GM20431 (cell line): Measurements from ENCODE around the gene CABP5.

Experiments used
- in situ Hi-C: fragments of 300-500 bp; cut with MseI, MboI; formaldehyde crosslinking; loops from one replicate; pipeline ENCODE4 v1.15.0; 2020; ENCODE audit warnings: low sequenced_read_pairs; ENCODE audit not compliant: unreplicated experiment

Gene CABP5

DNA sequence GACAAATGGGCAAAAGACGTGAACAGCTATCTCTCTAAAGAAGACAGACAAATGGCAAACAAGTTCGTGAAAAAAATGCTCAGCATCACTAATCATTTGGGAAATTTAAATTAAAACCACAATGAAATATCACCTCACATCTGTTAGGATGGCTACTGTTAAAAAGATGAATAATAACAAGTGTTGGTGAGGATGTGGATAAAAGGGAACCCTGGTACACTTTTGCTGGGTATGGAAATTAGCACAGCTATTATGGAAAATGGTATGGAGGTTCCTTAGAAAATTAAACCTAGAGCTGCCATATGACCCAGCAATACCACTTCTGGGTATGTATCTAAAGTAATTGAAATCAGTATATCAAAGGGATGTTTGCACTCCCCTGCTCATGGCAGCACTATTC is 7.1 kb downstream of the CABP5 start:
- in situ Hi-C loops, result no loop called here

DNA sequence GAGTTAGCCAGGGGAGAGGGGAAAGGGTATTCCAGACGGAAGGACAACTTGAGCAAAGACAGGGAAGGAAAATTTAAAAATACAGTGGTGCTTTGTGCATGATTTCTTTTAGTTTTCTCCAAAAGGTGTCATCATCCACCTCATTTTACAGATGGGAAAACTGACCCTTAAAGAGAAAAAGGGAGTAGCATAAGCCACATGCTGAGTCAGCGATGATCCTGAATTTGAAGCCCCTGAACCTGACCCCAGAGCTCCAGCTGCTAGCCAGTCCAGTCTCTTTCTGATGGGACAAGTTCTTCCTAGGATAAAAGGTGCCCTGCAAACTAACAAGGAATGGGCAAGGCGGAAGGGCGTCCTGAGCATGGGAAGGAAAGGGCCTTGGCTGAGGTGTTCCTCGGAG is 10.3 kb downstream of the CABP5 start:
- in situ Hi-C loops, result no loop called here

DNA sequence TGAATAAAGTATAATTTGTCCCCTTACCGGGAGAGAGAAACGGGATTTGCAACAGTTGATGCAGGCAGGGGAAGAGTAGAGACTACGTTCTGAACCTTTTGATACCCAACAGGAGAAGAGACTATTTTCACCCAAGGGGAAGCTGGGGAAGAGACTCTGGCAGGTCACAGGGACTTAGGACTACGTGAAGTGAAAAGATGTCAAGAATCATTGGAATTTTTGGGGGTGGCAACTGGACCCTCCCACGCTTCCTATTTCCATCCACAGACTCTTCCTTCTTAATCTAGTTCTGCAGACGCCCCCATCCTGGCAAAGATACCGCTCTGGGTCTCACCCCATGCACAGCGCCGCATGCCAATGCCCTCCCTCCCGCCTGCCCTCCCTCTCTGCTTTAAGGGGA is 13.8 kb downstream of the CABP5 start:
- in situ Hi-C loops, result no loop called here

DNA sequence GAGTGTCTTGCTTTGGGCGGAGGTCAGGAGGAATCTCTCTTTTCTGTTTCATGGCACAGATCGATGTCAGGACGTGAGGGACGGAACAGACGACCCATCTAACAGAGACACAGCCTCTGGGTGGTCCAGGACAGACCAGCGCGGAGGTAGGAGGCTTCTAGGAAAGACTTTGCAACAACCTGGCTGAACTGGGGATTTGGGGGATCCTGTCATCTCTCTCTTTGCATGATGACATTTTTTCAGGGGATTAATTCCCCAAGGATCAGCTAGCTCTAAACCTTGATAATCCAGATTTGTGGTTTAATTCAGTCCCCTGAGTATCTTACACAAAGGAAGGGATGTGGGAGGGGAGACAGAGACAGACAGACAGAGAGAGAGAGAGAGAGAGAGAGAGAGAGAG is 14.4 kb downstream of the CABP5 start:
- in situ Hi-C loops, result no loop called here

DNA sequence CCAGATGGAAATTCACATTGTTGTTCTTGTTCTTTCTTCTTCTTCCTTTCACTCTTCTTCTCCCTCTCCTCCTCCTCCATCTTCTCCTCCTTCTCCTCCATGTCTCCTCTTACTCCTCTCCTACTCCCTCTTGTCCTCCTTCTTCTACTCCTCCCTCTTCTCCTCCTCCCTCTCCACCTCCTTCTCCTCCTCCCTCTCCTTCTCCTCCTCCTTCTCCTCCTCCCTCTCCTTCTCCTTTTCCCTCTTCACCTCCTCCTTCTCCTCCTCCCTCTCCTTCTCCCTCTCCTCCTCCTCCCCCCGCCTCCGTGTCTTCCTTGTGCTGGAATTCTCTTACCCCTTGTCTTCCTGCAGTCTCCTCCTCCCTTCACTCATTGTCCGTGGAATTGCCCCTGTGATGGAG is 18.4 kb downstream of the CABP5 start:
- in situ Hi-C loops, result no loop called here

DNA sequence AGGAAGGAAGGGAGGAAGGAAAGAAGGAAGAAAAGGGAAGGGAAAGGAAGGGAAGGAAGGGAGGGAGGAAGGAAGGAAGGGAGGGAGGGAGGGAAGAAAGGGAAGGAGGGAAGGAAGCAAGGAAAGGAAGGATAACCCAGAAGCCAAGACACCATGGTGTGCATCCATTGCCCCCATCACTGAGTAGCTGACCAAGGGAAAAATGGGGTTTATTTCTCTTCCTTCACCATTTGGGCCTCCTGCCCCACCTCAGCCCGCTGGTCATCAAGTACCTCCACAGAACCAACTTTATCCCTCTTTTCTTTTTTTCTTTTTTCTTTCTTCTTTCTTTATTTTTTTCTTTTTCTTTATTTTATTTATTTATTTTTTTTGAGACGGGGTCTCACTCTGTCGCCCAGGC is 20.4 kb downstream of the CABP5 start:
- in situ Hi-C loops, result no loop called here

DNA sequence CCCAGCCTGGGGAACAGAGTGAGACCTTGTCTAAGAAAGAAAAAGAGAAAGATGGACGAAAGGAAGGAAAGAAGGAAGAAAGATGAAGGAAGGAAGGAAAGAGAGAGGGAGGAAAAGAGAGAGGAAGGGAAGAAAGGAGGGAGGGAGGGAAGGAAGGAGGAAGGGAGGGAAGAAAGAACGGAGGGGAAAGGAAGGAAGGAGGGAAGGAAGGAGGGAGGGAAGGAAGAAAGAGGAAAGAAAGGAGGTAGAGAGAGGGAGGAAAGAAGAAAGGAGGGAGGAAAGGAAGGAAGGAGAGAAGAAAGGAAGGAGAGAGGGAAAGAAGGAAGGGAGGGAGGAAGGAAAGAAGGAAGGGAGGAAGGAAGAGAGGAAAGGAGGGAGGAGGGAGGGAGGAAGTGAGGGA is 20.9 kb downstream of the CABP5 start:
- in situ Hi-C loops, result no loop called here

DNA sequence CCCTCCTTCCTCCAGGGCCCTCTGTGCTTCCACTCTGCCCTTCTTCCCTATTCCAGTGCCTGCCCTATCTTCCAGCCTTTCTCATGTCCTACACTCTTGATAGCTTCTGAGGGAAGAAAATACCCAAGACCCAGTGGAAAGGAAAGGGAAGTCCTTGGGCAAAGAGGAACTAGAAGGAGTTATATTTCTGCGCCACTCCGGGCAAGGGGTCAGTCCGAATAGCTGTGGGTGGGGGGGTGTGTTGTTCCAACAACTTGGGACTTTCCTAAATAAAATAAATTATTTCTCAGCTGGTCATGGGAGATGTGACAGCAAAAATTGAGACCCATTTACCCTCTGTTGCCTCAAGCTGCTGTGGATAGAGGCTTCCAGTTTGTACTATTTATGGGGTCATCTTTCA is 23.2 kb downstream of the CABP5 start:
- in situ Hi-C loops, result no loop called here

DNA sequence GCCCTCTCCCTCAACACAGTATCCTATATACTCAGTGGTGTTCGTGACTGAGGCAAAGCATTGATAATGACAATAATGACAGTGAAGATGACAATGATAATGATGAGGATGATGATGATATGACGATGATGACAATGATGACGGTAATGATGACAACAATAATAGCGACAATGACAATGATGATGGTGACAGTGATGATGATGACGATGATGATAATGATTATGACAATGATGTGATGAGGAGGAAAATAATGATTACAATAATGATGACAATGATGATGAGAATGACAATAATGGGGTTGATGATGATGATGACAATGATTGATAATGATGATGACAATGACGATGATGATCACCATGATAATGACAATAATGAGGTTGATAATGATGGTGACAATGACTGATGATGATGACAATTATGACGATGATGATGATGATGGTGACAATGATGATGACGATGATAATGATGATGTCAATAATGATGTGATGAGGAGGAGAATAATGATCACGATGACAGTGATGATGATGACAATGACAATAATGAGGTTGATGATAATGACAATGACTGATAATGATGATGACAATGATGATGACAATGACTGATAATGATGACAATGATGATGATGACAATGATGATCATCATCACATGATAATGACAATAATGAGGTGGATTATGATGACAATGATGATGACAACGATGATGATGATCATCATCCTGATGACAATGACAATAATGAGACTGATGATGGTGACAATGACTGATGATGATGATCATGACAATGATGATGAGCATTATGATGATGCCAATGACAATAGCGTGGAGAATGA is 32.7 kb downstream of the CABP5 start:
- in situ Hi-C loops, result no loop called here

DNA sequence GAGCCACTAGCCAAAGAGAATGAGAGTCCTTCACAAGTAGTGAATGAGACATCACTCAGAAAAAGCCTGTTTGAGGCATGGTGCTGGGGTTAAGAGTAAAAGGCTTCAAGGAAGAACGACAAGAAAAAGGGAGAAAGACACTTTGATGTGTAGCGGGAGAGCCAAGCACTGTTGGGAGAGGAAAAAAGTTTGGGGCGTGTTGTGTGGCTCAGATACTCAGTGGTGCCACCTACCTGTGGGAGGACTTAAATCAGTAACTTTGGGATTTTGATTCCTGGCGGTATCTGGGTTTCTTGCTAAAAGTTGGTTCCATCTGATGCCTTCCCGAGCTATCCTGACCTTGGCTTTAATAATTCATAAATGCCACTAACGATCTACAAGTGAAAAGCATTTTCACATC is 37.1 kb downstream of the CABP5 start:
- in situ Hi-C loops, result no loop called here

DNA sequence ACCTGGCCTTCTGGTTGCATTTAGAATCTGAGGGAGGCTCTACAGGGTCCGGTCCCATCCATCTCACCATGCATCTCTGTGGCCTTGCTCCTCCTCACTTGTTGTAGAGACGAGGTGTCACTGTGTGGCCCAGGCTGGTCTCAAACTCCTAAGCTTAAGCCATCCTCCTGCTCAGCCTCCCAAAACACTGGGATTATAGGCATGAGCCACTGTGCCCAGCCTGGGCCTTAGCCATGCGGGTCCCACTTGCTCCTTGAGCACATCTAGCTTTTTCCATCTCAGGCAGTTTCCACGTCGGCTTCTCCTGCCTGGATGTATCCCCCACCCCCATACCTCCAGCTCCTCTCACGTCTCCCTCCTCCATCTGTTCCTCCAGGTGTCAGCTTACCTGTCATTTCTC is 39.6 kb downstream of the CABP5 start:
- in situ Hi-C loops, result no loop called here

DNA sequence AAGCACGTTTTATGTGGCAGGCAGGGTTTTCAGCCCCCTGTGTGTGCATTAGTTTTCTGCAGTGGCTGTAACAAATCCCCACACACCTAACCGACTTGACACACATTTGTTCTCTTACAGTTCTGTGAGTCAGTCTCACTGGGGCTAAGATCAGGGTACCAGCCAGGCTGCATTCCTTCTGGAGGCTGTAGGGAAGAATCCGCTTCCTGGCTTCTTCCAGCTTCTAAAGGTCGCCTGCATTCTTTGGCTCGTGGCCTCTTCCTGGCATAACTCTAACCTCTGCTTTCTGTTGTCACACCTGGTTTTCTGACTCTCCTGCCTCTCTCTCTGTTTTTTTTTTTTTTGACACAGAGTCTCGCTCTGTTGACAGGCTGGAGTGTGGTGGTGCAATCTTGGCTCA is 43.0 kb downstream of the CABP5 start:
- in situ Hi-C loops, result no loop called here

DNA sequence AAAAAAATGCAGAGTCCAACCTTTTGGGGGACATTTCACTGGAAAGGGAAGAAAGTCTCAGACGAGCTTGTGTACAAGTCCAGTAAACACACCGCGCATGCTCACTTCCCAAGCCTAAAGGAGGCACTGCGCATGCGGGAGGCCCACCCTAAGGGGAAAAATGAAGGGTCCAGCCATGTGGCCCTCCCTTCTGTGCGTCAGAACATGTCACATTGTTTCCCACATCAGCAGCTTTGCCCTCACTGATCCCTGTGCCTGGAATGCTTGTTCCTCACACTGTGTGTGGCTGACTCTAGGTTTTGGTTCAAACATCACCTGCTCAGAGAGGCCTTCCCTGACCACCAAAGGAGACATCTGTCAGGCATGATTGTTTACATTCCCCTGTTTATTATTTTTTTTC is 45.1 kb downstream of the CABP5 start:
- in situ Hi-C loops, result no loop called here

DNA sequence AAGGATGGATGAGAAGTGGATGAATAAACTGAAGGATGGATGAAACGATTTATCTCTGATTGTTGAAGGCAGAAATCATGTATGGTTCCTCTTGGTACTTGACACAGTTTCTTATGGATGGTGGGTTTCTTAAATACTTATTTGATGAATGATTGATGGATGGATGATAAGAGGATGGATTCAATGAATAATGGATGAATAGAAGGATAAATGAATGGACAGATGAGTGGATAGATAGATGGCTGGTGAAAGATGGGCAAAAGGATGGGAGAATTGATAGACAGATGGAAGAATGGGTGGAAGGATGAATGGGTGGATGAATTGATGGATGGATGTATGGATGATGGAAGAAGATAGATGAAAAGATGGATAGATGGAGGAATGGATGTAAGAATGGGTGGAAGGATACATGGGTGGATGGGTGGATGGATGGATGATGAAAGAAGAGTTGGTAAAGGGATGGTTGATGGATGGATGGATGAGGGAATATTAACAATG is 47.6 kb downstream of the CABP5 start:
- in situ Hi-C loops, result no loop called here

DNA sequence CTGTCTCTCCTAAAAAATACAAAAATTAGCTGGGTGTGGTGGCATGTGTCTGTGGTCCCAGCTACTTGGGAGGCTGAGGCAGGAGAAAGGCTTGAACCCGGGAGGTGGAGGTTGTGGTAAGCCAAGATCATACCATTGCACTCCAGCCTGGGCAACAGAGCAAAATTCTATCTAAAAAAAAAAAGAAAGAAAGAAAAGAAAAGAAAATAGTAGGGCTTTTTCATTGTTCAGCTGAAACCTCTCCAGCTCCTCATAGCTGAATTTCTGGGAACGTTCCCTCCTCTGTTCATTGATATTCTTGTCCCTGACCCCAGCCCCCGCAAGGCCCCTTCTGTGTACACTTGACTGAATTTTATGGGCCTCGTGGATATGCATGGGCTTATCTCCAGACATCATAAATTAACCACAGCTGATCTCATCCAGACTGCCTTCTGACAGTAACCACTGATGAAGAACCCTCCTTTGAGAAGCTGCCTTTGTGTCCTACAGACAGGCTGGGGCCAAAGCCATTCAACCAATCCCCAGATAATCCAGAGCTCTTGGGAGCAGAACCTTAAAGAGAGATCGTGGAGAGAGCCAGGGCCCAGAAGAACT is 49.6 kb downstream of the CABP5 start, which contains the start of gene ELSPBP1:
Gene ELSPBP1, plus strand, starts transcription at position 424 of the 594 bp plus-strand sequence. CDS start 14,036 bp downstream, outside the sequence.
- in situ Hi-C loops, result no loop called here

DNA sequence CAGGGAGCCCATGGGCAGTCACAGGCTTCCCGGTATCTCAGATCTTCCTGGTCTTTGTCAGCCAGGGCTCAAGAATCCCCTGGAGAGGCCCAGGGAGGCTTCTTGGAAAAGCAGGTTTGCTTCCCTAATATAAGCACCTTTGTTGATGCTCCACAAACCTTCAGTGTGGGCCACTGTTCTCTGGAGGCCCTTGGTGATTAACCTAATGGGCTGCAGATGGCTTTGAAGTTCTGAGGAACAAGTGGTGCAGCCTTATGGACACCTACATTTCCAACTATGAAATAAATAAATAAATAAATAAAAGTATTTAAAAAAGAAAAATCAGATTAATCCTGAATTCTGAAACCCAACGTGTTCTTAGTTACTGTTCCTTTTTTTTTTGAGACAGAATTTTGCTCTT is 51.8 kb downstream of the CABP5 start, which contains the start of gene BSPH1:
Gene BSPH1, minus strand, starts transcription at position 101 of the 400 bp plus-strand sequence. Its CDS starts 89 bp downstream, at position 12.
- in situ Hi-C loops, result no loop called here

DNA sequence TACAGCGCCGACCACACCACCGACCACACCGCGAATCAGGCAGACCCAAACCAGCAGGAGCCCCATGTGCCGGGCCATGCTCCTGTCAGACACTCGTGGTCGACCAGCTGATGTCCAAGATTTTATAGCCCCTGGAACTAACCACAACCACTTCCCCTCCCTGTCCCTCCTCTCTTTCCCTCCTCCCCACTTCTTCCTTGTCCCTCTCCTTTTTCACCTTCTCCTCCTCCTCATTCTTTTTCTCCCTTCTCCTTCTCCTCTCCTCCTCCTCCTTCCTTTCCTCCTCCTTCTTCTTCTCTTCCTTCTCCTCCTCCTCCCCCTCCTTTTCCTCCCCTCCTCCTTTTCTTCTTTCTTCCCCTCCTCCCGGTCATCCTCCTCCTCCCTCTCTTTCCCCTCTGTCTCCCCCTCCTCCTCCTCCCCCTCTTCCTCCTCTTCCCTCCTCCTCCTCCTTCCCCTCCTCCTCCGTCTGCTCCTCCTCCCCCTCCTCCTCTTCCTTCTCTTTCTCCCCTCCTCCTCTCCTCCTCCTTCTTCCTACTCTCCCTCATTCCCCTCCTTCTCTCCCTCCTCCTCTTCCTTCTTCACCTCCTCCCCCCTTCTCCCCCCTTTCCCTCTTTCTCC is 52.6 kb downstream of the CABP5 start:
- in situ Hi-C loops, result no loop called here
